Smooth muscle cell (in vitro differentiated cells): ENCODE data around the gene SLCO2A1. TPM values are rescaled to one million over a fixed set of nuclear protein-coding genes. Genes with fewer than 3 reads are reported as not detected.
"Not testable (repeated sequence)": the region's sequence is repeated elsewhere in the genome, so short reads cannot be mapped to it uniquely, and the experiment has no call there.

Experiments used
- DNase-seq: peaks from one replicate; lab custom pipeline; 2025; ENCODE audit not compliant: unreplicated experiment; lab: John Stamatoyannopoulos, UW
- H2AFZ ChIP-seq: fragments of 200-600 bp; sonication (generic); 2 replicates; pipeline ENCODE4 v1.6.0; 2016; ENCODE audit warnings: antibody characterized with exemption, low read depth, mild to moderate bottlenecking
- H3F3A ChIP-seq: fragments of 200-600 bp; sonication (generic); 2 replicates; pipeline ENCODE4 v1.6.0; 2017; ENCODE audit warnings: antibody characterized with exemption, low read depth
- H3K27ac ChIP-seq: fragments of 200-600 bp; sonication (generic); 2 replicates; pipeline ENCODE4 v1.5.1; 2016; ENCODE audit warnings: low read depth, mild to moderate bottlenecking
- H3K27me3 ChIP-seq: fragments of 200-600 bp; sonication (generic); 2 replicates; pipeline ENCODE4 v1.6.1; 2016; ENCODE audit warnings: low read depth, mild to moderate bottlenecking
- H3K36me3 ChIP-seq: fragments of 200-600 bp; sonication (generic); 2 replicates; pipeline ENCODE4 v1.5.1; 2016; ENCODE audit warnings: low read depth
- H3K4me1 ChIP-seq: fragments of 200-600 bp; sonication (generic); 2 replicates; pipeline ENCODE4 v1.5.1; 2016; ENCODE audit warnings: low read depth
- H3K4me2 ChIP-seq: fragments of 200-600 bp; sonication (generic); 2 replicates; pipeline ENCODE4 v1.6.0; 2016; ENCODE audit warnings: mild to moderate bottlenecking
- H3K4me3 ChIP-seq: fragments of 200-600 bp; sonication (generic); 2 replicates; pipeline ENCODE4 v1.5.1; 2016; ENCODE audit warnings: mild to moderate bottlenecking
- H3K79me2 ChIP-seq: fragments of 200-600 bp; sonication (generic); 2 replicates; pipeline ENCODE4 v1.6.0; 2016; ENCODE audit warnings: low read depth, mild to moderate bottlenecking
- H3K9ac ChIP-seq: fragments of 200-600 bp; sonication (generic); 2 replicates; pipeline ENCODE4 v1.6.0; 2016; ENCODE audit warnings: low read depth
- H3K9me3 ChIP-seq: fragments of 200-600 bp; sonication (generic); replicated peaks from 2 replicates; pipeline ENCODE4 v1.5.1; 2016; ENCODE audit warnings: low read depth
- H4K20me1 ChIP-seq: fragments of 200-600 bp; sonication (generic); 2 replicates; pipeline ENCODE4 v1.6.0; 2016; ENCODE audit warnings: low read depth
- CTCF ChIP-seq: fragments of 200-600 bp; sonication (generic); IDR thresholded peaks from 2 replicates; pipeline ENCODE4 v1.5.1; 2017; ENCODE audit warnings: borderline replicate concordance, mild to moderate bottlenecking, antibody characterized with exemption; ENCODE audit not compliant: insufficient read depth, poor library complexity, severe bottlenecking
- WGBS: methylation state at CpG from one replicate; pipeline ENCODE4 v1.1.7; 2016; ENCODE audit warnings: low lambda C conversion rate; 5-methylcytosine and 5-hydroxymethylcytosine counted together
- polyA plus RNA-seq: library from polyadenylated mRNA; unstranded; fragments of >200 nt; fragmentation: Nextera tagmentation; extraction: Ambion mirVana; gene quantifications from 2 replicates; pipeline ENCODE4 v1.2.1, GENCODE V29; 2016
- total RNA-seq: library from RNA; depleted of rRNA; stranded (reverse); fragments of >200 nt; gene quantifications from 2 replicates; pipeline ENCODE4 v1.2.3, GENCODE V29; 2014

SLCO2A1 gene
- total and polyA plus RNA-seq, 2 experiments from 2014 or later, result 7.7 to 14.2 TPM

GRCh38 chr3:134072881-134073582, 43.3 kb upstream of the SLCO2A1 start:
- TF ChIP-seq CTCF, result no peak
- Histone ChIP-seq H3K27ac (no peak overlapping the region), H3K27me3 (no peaks in the 10 kb centered on the region), H3K9ac (no peak overlapping the region), H3K4me3 (no peak overlapping the region), H3K9me3 (no peaks in the 10 kb centered on the region), H2AFZ (no peak overlapping the region), H3F3A (no peaks in the 10 kb centered on the region), H3K36me3 (no peaks in the 10 kb centered on the region), H3K4me1 (no peaks in the 10 kb centered on the region), H4K20me1 (no peaks in the 10 kb centered on the region), H3K4me2 (no peak overlapping the region), H3K79me2 (no peaks in the 10 kb centered on the region)
- no peak for DNase-seq
- 94% methylated on average over 15 of the region's 15 CpGs for WGBS

- H3K27me3 ChIP-seq, H3K9ac ChIP-seq, H3K4me2 ChIP-seq, DNase-seq, H3K36me3 ChIP-seq, H2AFZ ChIP-seq, H3K79me2 ChIP-seq, H3K4me3 ChIP-seq, H3F3A ChIP-seq, H3K9me3 ChIP-seq, H4K20me1 ChIP-seq, H3K4me1 ChIP-seq, H3K27ac ChIP-seq: not testable (repeated sequence)
- WGBS, result 94% methylated on average over 16 of the region's 25 CpGs
These were observed 40.6 kb upstream of the SLCO2A1 start for GRCh38 chr3:134070281-134070680.

GRCh38 chr3:134068429-134068828, 38.7 kb upstream of the SLCO2A1 start:
- H3K27ac ChIP-seq, result no peak overlapping the region
- H2AFZ ChIP-seq, result no peak overlapping the region
- no peak for TF ChIP-seq CTCF

GRCh38 chr3:134067531-134068161, 37.9 kb upstream of the SLCO2A1 start:
- no peak overlapping the region for H2AFZ ChIP-seq
- no peak overlapping the region for H3K27ac ChIP-seq
- H3K79me2 ChIP-seq, result no peaks in the 10 kb centered on the region
- no peaks in the 10 kb centered on the region for H3K9me3 ChIP-seq
- no peaks in the 10 kb centered on the region for H3K36me3 ChIP-seq
- no peak for TF ChIP-seq CTCF
- WGBS, result 86% methylated on average over 14 of the region's 14 CpGs
- H4K20me1 ChIP-seq, result no peaks in the 10 kb centered on the region
- DNase-seq, result no peak
- H3K9ac ChIP-seq, result no peak overlapping the region
- H3K27me3 ChIP-seq, result no peaks in the 10 kb centered on the region
- H3K4me3 ChIP-seq, result no peak overlapping the region
- no peaks in the 10 kb centered on the region for H3F3A ChIP-seq
- no peak overlapping the region for H3K4me2 ChIP-seq
- no peaks in the 10 kb centered on the region for H3K4me1 ChIP-seq

More at GRCh38 chr3:134068429-134068828, 38.7 kb upstream of the SLCO2A1 start:
- Histone ChIP-seq H4K20me1 (no peaks in the 10 kb centered on the region), H3K27me3 (no peaks in the 10 kb centered on the region), H3F3A (no peaks in the 10 kb centered on the region), H3K4me2 (no peak overlapping the region), H3K4me3 (no peak overlapping the region), H3K9me3 (no peaks in the 10 kb centered on the region), H3K9ac (no peak overlapping the region), H3K79me2 (no peaks in the 10 kb centered on the region), H3K36me3 (no peaks in the 10 kb centered on the region), H3K4me1 (no peaks in the 10 kb centered on the region)
- 94% methylated on average over 7 of the region's 7 CpGs for WGBS
- DNase-seq, result no peak
